GM12875 (cell line): ENCODE measurements around the gene PHLDB2.

Source experiments
- H3K4me3 ChIP-seq: one replicate; pipeline ENCODE4 v1.5.1; 2011; ENCODE audit warnings: low read depth, low read length, control low read depth
- TF ChIP-seq, protein P1 (sequence below): IDR thresholded peaks from 2 replicates; pipeline ENCODE4 v1.5.1; 2011; ENCODE audit warnings: low read depth, mild to moderate bottlenecking, control low read depth, inconsistent platforms, low read length, moderate library complexity, borderline replicate concordance; ENCODE audit not compliant: insufficient read depth

The PHLDB2 gene

DNA sequence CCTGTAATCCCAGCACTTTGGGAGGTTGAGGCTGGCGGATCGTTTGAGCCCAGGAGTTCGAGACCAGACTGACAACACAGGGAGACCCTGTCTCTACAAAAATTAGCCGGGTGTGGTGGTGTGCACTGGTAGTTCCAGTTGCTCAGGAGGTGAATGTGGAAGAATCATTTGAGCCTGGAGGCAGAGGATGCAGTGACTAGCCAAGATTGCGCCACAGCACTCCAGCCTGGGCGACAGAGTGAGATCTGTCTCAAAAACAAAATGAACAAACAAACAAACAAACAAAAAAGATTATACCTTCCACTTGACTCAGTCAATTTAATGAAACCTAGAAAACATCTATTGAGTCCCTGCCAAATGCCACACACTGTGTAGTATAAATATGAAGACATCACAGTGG lies 30.5 kb upstream of the PHLDB2 start:
- no peak overlapping the region for H3K4me3 ChIP-seq
- TF ChIP-seq, protein P1, sequence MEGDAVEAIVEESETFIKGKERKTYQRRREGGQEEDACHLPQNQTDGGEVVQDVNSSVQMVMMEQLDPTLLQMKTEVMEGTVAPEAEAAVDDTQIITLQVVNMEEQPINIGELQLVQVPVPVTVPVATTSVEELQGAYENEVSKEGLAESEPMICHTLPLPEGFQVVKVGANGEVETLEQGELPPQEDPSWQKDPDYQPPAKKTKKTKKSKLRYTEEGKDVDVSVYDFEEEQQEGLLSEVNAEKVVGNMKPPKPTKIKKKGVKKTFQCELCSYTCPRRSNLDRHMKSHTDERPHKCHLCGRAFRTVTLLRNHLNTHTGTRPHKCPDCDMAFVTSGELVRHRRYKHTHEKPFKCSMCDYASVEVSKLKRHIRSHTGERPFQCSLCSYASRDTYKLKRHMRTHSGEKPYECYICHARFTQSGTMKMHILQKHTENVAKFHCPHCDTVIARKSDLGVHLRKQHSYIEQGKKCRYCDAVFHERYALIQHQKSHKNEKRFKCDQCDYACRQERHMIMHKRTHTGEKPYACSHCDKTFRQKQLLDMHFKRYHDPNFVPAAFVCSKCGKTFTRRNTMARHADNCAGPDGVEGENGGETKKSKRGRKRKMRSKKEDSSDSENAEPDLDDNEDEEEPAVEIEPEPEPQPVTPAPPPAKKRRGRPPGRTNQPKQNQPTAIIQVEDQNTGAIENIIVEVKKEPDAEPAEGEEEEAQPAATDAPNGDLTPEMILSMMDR, result no peak

- TF ChIP-seq, protein P1, result no peak
- H3K4me3 ChIP-seq, result no peak overlapping the region
Measured at GRCh38 chr3:111829023-111829422, 30.0 kb upstream of the PHLDB2 start.

DNA sequence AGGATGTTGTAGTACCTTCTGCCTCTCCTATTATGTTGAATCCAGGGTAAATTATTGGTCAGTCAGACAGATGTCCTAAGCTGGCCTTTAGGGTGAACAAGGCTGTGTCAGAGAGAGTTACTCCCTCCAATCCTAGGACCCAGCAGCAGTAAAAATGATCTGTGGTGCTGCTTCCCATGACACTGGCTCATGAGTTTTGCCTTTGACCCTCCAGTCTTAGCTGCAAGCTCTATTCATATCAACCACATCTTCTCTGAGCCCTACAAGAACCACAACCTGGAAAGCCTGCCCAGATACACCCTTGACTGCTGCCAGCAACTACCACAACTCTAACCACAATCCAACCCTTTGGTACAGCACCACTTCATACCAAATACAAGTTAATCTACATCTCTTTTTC lies 27.2 kb upstream of the PHLDB2 start:
- TF ChIP-seq, protein P1, result no peak

DNA sequence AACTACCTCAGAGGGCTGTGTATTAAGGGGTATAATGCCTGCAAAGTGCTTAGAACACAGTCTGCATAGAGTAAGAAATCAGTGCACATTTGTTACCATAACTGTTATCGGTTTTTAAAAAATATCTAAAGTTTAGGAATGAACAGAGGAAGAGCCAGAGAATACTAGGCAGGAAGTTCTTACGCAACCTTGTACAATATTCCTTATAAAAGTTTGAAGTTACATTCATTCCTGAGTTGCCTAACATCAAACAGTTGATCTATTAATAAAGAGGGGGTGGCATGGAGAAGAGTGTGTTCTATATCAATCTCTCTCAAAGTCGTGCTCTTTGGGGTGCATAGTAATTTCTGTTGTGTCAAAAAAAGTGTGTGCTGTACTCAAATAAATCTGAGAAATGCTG lies 22.0 kb upstream of the PHLDB2 start:
- TF ChIP-seq, protein P1, result no peak
- no peak overlapping the region for H3K4me3 ChIP-seq

More for the DNA sequence above, 27.2 kb upstream of the PHLDB2 start:
- H3K4me3 ChIP-seq, result no peak overlapping the region

DNA sequence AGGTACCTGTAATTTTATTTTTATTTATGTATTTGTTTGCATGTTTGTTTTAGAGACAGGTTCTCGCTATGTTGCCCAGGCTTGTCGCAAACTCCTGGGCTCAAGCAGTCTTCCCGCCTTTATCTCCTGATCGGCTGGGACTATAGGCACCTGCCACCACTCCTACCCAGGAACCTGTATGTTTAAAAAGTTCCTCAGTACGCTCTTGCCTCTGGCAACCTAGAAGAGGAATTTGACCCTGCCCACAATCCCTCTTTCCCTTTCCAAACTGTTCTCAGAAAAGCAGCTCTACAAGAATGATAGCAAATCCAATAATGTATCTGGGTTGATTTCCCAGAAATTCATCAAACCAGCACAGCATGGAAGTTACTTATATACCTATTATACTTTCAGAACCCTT lies 20.9 kb upstream of the PHLDB2 start:
- TF ChIP-seq, protein P1, result no peak
- H3K4me3 ChIP-seq, result no peak overlapping the region

- TF ChIP-seq, protein P1, result no peak
- no peak overlapping the region for H3K4me3 ChIP-seq
Measured at GRCh38 chr3:111846039-111846438, 13.0 kb upstream of the PHLDB2 start.

DNA sequence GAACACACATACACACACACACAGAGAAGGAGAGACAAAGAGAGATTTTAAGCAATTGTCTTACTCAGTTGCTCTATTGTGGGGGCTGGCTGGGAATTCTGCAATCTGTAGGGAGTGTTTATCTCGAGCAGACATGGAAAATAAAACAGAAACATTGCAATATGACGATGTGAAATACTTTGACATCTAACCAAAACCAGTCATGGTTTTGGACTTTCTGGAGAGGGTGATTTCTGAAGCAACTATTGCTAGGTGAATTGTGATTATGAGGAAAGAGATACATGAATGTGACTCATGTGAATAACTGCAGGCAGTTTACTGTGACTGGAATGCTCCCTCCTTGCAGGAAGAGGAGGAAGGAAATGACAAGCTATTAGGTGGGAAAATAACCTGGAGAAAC lies 12.3 kb upstream of the PHLDB2 start:
- H3K4me3 ChIP-seq, result no peak overlapping the region
- TF ChIP-seq, protein P1, result no peak
